ENCODE data around the gene PAM16.

GRCh38 chr16:4385789-4386450 lies 34.8 kb upstream of the PAM16 start:
- no peak for TF ChIP-seq EZH2 (IDR thresholded peaks at IDR 0.05; ENCODE audit: borderline replicate concordance, insufficient read depth, low read length, poor library complexity, severe bottlenecking)
- TF ChIP-seq, protein P1, sequence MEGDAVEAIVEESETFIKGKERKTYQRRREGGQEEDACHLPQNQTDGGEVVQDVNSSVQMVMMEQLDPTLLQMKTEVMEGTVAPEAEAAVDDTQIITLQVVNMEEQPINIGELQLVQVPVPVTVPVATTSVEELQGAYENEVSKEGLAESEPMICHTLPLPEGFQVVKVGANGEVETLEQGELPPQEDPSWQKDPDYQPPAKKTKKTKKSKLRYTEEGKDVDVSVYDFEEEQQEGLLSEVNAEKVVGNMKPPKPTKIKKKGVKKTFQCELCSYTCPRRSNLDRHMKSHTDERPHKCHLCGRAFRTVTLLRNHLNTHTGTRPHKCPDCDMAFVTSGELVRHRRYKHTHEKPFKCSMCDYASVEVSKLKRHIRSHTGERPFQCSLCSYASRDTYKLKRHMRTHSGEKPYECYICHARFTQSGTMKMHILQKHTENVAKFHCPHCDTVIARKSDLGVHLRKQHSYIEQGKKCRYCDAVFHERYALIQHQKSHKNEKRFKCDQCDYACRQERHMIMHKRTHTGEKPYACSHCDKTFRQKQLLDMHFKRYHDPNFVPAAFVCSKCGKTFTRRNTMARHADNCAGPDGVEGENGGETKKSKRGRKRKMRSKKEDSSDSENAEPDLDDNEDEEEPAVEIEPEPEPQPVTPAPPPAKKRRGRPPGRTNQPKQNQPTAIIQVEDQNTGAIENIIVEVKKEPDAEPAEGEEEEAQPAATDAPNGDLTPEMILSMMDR (IDR thresholded peaks at IDR 0.05; ENCODE audit: poor library complexity, severe bottlenecking), result no peak
- no peak for TF ChIP-seq POLR2AphosphoS5 (IDR thresholded peaks at IDR 0.05)
- no peak for TF ChIP-seq REST (IDR thresholded peaks at IDR 0.05; ENCODE audit: borderline replicate concordance)
- TF ChIP-seq SMC3 (conservative IDR thresholded peaks at IDR 0.05; ENCODE audit: poor library complexity), result no peak
- TF ChIP-seq TAF1 (IDR thresholded peaks at IDR 0.05; ENCODE audit: low read depth), result no peak
- no peak for TF ChIP-seq MXI1 (conservative IDR thresholded peaks at IDR 0.05; ENCODE audit: poor library complexity, severe bottlenecking)
